Endothelial cell of umbilical vein (primary cell): ENCODE measurements around the gene KAT6B. TPM values are rescaled to one million over a fixed set of nuclear protein-coding genes. Genes with fewer than 3 reads are reported as not detected.

Experiments
- BruUV-seq: library from RNA; stranded (reverse); fragments of 400-500 nt; replicated peaks from 2 replicates; lab custom pipeline; 2021; lab: Mats Ljungman, UMichigan
- CTCF ChIA-PET: fragments of 300-600, 350-600 bp; sonication (Branson Sonifier 250); formaldehyde crosslinking; loops from one replicate; lab custom pipeline; 2021; ENCODE audit warnings: antibody characterized with exemption, inconsistent platforms; lab: Charles Lee
- POLR2A ChIA-PET: fragments of 300-600, 350-600 bp; sonication (Branson Sonifier 250); formaldehyde crosslinking; loops from one replicate; lab custom pipeline; 2021; ENCODE audit warnings: antibody characterized with exemption, inconsistent platforms; lab: Charles Lee
- DNase-seq: peaks from one replicate; pipeline ENCODE4 v3.0.0-alpha.2; 2011; ENCODE audit warnings: low read depth, low spot score
- FAIRE-seq: peaks from 2 replicates; lab custom pipeline; 2011; peaks lifted over from hg19 to GRCh38; lab: Jason Lieb, UNC
- H2AFZ ChIP-seq: 2 replicates; pipeline ENCODE4 v1.6.0; 2012; ENCODE audit warnings: low read depth, low read length, control low read depth, inconsistent platforms
- H3K27ac ChIP-seq: 2 replicates; pipeline ENCODE4 v1.5.1; 2011; ENCODE audit warnings: low read depth, mild to moderate bottlenecking, control low read depth, low read length, moderate library complexity; ENCODE audit not compliant: insufficient read depth
- H3K27me3 ChIP-seq, 2 experiments: 2 replicates each; pipeline versions ENCODE4 v1.6.0 to v1.6.1; 2011; ENCODE audit warnings: low read length in 2 of 2, mixed read lengths in 1 of 2; ENCODE audit not compliant: control insufficient read depth in 2 of 2, insufficient read depth in 2 of 2
- H3K36me3 ChIP-seq, 2 experiments: 2 replicates in 1 of 2; 3 replicates in 1 of 2; pipeline ENCODE4 v1.5.1; 2011; ENCODE audit warnings: low read length in 2 of 2, mild to moderate bottlenecking in 1 of 2, moderate library complexity in 1 of 2; ENCODE audit not compliant: control insufficient read depth in 2 of 2, insufficient read depth in 2 of 2; ENCODE audit errors: extremely low read depth in 1 of 2
- H3K4me1 ChIP-seq: 3 replicates; pipeline ENCODE4 v1.5.1; 2011; ENCODE audit warnings: mild to moderate bottlenecking, low read length; ENCODE audit not compliant: control insufficient read depth, insufficient read depth; ENCODE audit errors: extremely low read depth
- H3K4me2 ChIP-seq: 2 replicates; pipeline ENCODE4 v1.6.1; 2011; ENCODE audit warnings: low read length, control low read depth, mixed read lengths; ENCODE audit not compliant: insufficient read depth
- H3K4me3 ChIP-seq, 3 experiments: fragments of 200-600 bp in 1 of 3; sonication (generic), shearing (Covaris generic) in 1 of 3; replicated peaks in 1 of 3; 2 replicates each; pipeline ENCODE4 v1.5.1; 2011 to 2016; ENCODE audit warnings: control low read depth in 3 of 3, low read length in 3 of 3, mild to moderate bottlenecking in 2 of 3, inconsistent platforms in 1 of 3, low read depth in 1 of 3, moderate library complexity in 1 of 3; ENCODE audit not compliant: insufficient read depth in 1 of 3
- H3K79me2 ChIP-seq: 2 replicates; pipeline ENCODE4 v1.6.0; 2012; ENCODE audit warnings: low read length, inconsistent platforms; ENCODE audit not compliant: control insufficient read depth, insufficient read depth
- H3K9ac ChIP-seq: replicated peaks from 2 replicates; pipeline ENCODE3; 2011; ENCODE audit warnings: low read length, control low read depth; ENCODE audit not compliant: insufficient read depth; ENCODE audit errors: extremely low read depth
- H3K9me1 ChIP-seq: replicated peaks from 3 replicates; pipeline ENCODE4 v1.6.0; 2011; ENCODE audit warnings: mild to moderate bottlenecking, low read length; ENCODE audit not compliant: control insufficient read depth, insufficient read depth; ENCODE audit errors: extremely low read depth
- H3K9me3 ChIP-seq: replicated peaks from 2 replicates; pipeline ENCODE4 v1.5.1; 2012; ENCODE audit warnings: low read length, inconsistent platforms; ENCODE audit not compliant: control insufficient read depth, insufficient read depth
- H4K20me1 ChIP-seq: replicated peaks from 2 replicates; pipeline ENCODE3; 2011; ENCODE audit warnings: mild to moderate bottlenecking, low read length; ENCODE audit not compliant: control insufficient read depth, insufficient read depth; ENCODE audit errors: extremely low read depth
- EZH2 ChIP-seq: IDR thresholded peaks from 2 replicates; pipeline ENCODE4 v1.6.1; 2012; ENCODE audit warnings: borderline replicate concordance, low read depth, mild to moderate bottlenecking, moderate library complexity, low read length, inconsistent platforms; ENCODE audit not compliant: severe bottlenecking
- FOS ChIP-seq: IDR thresholded peaks from 2 replicates; pipeline ENCODE4 v1.6.1; 2011; ENCODE audit warnings: mild to moderate bottlenecking, low read length, moderate library complexity, borderline replicate concordance; ENCODE audit not compliant: insufficient read depth
- GATA2 ChIP-seq: IDR thresholded peaks from 2 replicates; pipeline ENCODE4 v1.7.0; 2011; ENCODE audit warnings: low read depth, mild to moderate bottlenecking, moderate library complexity, mixed read lengths, low read length; ENCODE audit not compliant: insufficient read length, insufficient read depth
- JUN ChIP-seq: IDR thresholded peaks from 2 replicates; pipeline ENCODE4 v1.6.1; 2011; ENCODE audit warnings: borderline replicate concordance, low read depth; ENCODE audit not compliant: insufficient read length, insufficient read depth
- MYC ChIP-seq: IDR thresholded peaks from one replicate; pipeline ENCODE4 v1.6.1; 2011; ENCODE audit warnings: mild to moderate bottlenecking, low read depth, low read length
- POLR2A ChIP-seq: IDR thresholded peaks from 2 replicates; pipeline ENCODE4 v1.6.1; 2012; ENCODE audit warnings: low read depth, mild to moderate bottlenecking, control low read depth, low read length
- POLR2AphosphoS5 ChIP-seq: IDR thresholded peaks from 2 replicates; pipeline ENCODE4 v1.6.1; 2012; ENCODE audit warnings: low read depth, mild to moderate bottlenecking, control low read depth, low read length, moderate library complexity; ENCODE audit not compliant: insufficient read depth
- dilution Hi-C: fragments of 300-500 bp; cut with MboI; formaldehyde crosslinking; loops from one replicate; pipeline ENCODE4 v1.15.0; 2019; ENCODE audit warnings: low sequenced_read_pairs; ENCODE audit not compliant: extremely low pct_ligation_motif_present
- intact Hi-C: fragments of 100-400 bp; cut with micrococcal nuclease; formaldehyde crosslinking; loops from one replicate; pipeline ENCODE4 v1.10.0; 2022
- polyA plus RNA-seq, 4 experiments: library from polyadenylated mRNA; depleted of rRNA in 3 of 4; stranded (reverse) in 3 of 4; unstranded in 1 of 4; fragments of >200 nt; gene quantifications; 2 replicates each; pipeline versions ENCODE4 v1.2.1 to v1.2.3, GENCODE V29; 2011 to 2012; ENCODE audit warnings: missing spikeins in 1 of 4
- total RNA-seq: library from RNA; stranded (reverse); gene quantifications from 2 replicates; pipeline ENCODE4 v1.2.3, GENCODE V29; 2021
- TF ChIP-seq, protein P1 (sequence below), 2 donors: IDR thresholded peaks; 1 replicate in 1 of 2; 2 replicates in 1 of 2; pipeline ENCODE4 v1.5.1; 2011; ENCODE audit warnings: low read length in 2 of 2, mild to moderate bottlenecking in 2 of 2, moderate library complexity in 2 of 2, control low read depth in 1 of 2, inconsistent platforms in 1 of 2, low read depth in 1 of 2; ENCODE audit not compliant: insufficient read depth in 1 of 2; ENCODE audit errors: extremely low read depth in 1 of 2
- TF ChIP-seq, protein P2 (sequence below): IDR thresholded peaks from 2 replicates; pipeline ENCODE4 v1.6.1; 2011; ENCODE audit not compliant: insufficient read depth, insufficient read length

Gene KAT6B
- total and polyA plus RNA-seq, 2 donors (not counting 3 experiments of a cell fraction or from before 2014, with no cell fraction given) = 4.5 to 17.0 TPM

DNA sequence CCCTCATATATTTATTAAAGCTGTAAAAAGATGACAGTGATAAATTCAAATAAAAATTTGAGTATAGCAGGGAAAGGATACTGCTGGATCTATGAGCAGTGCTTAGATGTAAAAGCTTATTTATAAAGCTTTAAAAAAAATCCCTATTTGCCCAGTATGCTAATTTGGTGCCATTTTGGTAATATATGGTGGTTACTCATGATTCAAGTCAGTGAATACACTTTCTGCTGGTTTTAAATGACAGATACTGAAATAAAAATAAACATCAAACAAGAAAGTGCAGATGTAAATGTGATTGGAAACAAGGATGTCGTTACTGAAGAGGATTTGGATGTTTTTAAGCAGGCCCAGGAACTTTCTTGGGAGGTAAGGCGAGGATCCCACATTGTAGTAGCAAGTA is 150.7 kb downstream of the KAT6B start:
- no peak overlapping the region for H3K4me2 ChIP-seq
- DNase-seq (no peak), FAIRE-seq (no peak)
- H4K20me1 ChIP-seq = no peaks in the 10 kb centered on the region
- H2AFZ ChIP-seq = no peak overlapping the region
- no peaks in the 10 kb centered on the region for H3K79me2 ChIP-seq
- no peak overlapping the region for H3K4me3 ChIP-seq
- intact Hi-C loops = no loop called here
- H3K9me1 ChIP-seq = no peaks in the 10 kb centered on the region
- no peak overlapping the region for H3K27ac ChIP-seq
- POLR2A ChIA-PET = no interaction called here
- TF ChIP-seq POLR2A (no peak), FOS (no peak)
- TF ChIP-seq, protein P1, sequence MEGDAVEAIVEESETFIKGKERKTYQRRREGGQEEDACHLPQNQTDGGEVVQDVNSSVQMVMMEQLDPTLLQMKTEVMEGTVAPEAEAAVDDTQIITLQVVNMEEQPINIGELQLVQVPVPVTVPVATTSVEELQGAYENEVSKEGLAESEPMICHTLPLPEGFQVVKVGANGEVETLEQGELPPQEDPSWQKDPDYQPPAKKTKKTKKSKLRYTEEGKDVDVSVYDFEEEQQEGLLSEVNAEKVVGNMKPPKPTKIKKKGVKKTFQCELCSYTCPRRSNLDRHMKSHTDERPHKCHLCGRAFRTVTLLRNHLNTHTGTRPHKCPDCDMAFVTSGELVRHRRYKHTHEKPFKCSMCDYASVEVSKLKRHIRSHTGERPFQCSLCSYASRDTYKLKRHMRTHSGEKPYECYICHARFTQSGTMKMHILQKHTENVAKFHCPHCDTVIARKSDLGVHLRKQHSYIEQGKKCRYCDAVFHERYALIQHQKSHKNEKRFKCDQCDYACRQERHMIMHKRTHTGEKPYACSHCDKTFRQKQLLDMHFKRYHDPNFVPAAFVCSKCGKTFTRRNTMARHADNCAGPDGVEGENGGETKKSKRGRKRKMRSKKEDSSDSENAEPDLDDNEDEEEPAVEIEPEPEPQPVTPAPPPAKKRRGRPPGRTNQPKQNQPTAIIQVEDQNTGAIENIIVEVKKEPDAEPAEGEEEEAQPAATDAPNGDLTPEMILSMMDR (IDR thresholded peaks at IDR 0.05; ENCODE audit: extremely low read depth in 1 of 2, insufficient read depth in 1 of 2, low read depth in 1 of 2, low read length in 2 of 2) = no peak
- dilution Hi-C loops = no loop called here
- no TSS peak for BruUV-seq
- no peaks in the 10 kb centered on the region for H3K9me3 ChIP-seq
- CTCF ChIA-PET = interaction anchor here (1.3 kb wide), 1 partner anchor 10 kb away, joined by 3 read pairs; no protein-coding TSS in a partner anchor
- H3K36me3 ChIP-seq = peaks cover 2 to 6% of the 10 kb centered on the region in 2 experiments
- H3K9ac ChIP-seq = no peak overlapping the region
- H3K4me1 ChIP-seq = peaks cover 4% of the 10 kb centered on the region
- no peaks in the 10 kb centered on the region for H3K27me3 ChIP-seq

- Histone ChIP-seq H3K27ac (no peak overlapping the region), H3K36me3 (peaks cover 2 to 6% of the 10 kb centered on the region in 2 experiments), H3K9ac (no peak overlapping the region), H3K4me2 (no peak overlapping the region), H3K27me3 (no peaks in the 10 kb centered on the region), H3K4me3 (no peak overlapping the region), H3K9me1 (no peaks in the 10 kb centered on the region), H3K9me3 (no peaks in the 10 kb centered on the region), H2AFZ (no peak overlapping the region), H3K79me2 (no peaks in the 10 kb centered on the region), H4K20me1 (no peaks in the 10 kb centered on the region), H3K4me1 (peaks cover 4% of the 10 kb centered on the region)
- BruUV-seq = no TSS peak
- DNase-seq = no peak
- no peak for TF ChIP-seq POLR2AphosphoS5
- no peak for TF ChIP-seq POLR2A
- no peak for TF ChIP-seq GATA2
- no peak for TF ChIP-seq EZH2
- TF ChIP-seq MYC = no peak
- TF ChIP-seq, protein P1 (IDR thresholded peaks at IDR 0.05; ENCODE audit: extremely low read depth in 1 of 2, insufficient read depth in 1 of 2, low read depth in 1 of 2, low read length in 2 of 2) = no peak
- TF ChIP-seq, protein P2, sequence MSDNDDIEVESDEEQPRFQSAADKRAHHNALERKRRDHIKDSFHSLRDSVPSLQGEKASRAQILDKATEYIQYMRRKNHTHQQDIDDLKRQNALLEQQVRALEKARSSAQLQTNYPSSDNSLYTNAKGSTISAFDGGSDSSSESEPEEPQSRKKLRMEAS = no peak
- no peak for TF ChIP-seq FOS
- no peak for TF ChIP-seq JUN
- intact Hi-C loops = no loop called here
- no peak for FAIRE-seq
- dilution Hi-C loops = no loop called here
- CTCF ChIA-PET = no interaction called here
- POLR2A ChIA-PET = no interaction called here
Observed at GRCh38 chr10:74977913-74978847, 151.8 kb downstream of the KAT6B start.
